Hematopoietic multipotent progenitor cell (in vitro differentiated cells): ENCODE data around the gene AMMECR1. TPM values are rescaled to one million over a fixed set of nuclear protein-coding genes. Genes with fewer than 3 reads are reported as not detected.
"Not testable (repeated sequence)": the region's sequence is repeated elsewhere in the genome, so short reads cannot be mapped to it uniquely, and the experiment has no call there.

Source experiments
- DNase-seq, 3 donors: peaks; one replicate each; pipeline ENCODE4 v3.0.0-alpha.2; 2011 to 2015; ENCODE audit warnings: low read depth in 2 of 3, low spot score in 2 of 3
- total RNA-seq: library from RNA; depleted of rRNA; stranded (reverse); fragments of >200 nt; gene quantifications from one replicate; pipeline ENCODE4 v1.2.3, GENCODE V29; 2012

AMMECR1 gene
- 5.9 TPM for total RNA-seq

DNA sequence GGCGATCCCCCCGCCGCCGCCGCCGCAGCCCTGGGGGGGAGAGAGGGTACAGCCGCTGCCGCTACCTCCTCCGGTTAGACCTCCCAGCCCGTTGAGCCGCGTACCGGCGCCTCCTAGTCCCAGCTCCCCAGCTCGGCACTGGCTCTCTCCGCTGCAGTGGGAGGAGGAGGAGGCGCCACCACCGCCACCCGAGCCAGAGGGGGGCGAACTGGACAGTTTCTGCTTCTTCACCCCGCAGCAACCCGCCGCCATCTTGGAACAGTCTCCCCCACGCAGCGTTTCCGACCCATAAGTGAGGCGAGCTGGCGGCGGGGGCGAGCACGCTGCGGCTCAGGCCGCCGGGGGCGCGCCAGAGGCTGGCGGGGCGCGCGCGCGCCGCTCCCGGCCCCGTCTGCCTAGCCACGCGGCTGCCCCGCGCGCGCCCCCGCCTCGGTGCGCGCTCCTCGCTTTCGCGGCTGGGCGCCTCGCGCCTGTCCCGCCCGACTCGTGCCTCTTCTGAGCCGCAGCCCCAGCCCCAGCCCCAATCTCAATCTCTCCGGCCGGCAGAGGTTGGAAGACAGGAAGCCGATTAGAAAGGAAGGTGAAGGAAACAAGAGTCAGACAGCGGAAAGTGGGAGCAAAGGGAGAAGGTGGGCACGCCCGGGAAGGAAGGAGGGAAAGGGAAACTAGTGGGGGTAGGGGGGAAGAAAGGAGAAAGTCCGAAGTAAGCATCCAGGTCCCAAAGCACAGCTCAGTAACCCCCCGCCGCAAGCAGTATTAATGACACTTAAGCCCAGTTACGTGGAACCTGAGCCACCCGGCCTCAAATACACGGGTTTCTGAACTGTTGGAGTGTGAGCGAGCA lies at the start of gene AMMECR1:
AMMECR1 (minus strand) TSS at position 266 of the 844 bp plus-strand sequence; CDS start at position 252, 14 bp downstream.
- peak; percentile 51 to 88 (median 82) for DNase-seq

- DNase-seq, result no peak
These were observed 45.4 kb upstream of the AMMECR1 start for GRCh38 chrX:110363244-110363643.

DNA sequence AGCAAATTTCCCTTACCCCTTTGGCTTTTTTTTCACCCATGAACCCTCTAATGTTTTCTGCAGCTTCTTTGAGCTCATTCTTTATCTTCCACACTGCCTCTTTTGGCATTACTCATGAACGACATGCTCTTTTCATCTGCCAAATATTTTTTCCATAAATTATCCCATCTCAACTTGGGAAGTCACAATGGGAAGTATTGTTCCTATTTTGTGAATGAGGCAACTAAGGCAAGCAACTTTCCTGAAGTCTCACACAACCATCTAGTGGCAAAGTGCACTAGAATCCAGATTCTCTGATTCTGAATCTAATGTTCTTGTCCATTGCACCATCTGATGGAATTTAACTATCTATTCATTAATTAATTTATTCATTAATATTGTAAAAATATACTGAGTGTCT lies 41.4 kb upstream of the AMMECR1 start:
- DNase-seq, result no peak

DNA sequence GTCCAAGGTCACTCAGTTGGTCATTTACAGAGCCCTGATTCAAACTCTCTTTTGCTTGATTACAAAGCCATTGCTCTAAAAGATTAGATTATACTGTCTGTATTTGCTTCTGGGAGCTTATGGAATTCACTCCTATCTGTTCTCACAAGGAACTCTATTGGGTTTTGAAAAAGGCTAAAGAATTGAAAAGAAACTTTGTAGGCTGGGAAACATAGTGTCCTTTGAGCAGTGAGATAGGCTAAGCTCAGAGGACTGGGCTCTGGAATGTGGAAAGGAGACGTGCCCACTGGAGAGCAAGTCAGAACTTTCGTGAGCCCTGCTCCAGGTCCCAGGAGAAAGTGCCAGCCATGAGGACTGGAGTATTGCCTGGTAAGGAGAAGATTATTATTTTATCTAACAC lies 40.7 kb upstream of the AMMECR1 start, which contains the start of gene RTL9:
RTL9 (plus strand) TSS at position 301 of the 400 bp plus-strand sequence. CDS start 91,770 bp downstream, outside the sequence.
- DNase-seq, result no peak

DNA sequence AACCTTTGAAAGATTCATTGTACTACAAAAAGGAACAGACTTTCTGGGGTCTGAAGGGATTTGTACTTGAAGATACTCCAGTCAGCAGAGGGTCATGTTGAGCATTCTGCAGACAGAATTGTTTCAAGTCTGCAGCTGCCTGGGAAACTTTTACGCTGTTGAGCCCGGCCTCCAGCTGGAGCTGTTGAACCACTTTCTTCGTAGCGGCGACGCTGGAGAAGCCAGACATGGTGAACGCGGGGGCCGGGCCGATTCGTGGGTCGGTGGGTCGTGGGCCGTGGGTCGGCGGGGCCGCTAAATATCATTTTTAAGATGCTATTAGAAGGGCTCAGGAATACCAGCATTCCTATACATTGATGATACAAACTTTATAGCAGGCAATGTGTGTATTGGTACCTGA lies 28.8 kb upstream of the AMMECR1 start:
- no peak for DNase-seq

DNA sequence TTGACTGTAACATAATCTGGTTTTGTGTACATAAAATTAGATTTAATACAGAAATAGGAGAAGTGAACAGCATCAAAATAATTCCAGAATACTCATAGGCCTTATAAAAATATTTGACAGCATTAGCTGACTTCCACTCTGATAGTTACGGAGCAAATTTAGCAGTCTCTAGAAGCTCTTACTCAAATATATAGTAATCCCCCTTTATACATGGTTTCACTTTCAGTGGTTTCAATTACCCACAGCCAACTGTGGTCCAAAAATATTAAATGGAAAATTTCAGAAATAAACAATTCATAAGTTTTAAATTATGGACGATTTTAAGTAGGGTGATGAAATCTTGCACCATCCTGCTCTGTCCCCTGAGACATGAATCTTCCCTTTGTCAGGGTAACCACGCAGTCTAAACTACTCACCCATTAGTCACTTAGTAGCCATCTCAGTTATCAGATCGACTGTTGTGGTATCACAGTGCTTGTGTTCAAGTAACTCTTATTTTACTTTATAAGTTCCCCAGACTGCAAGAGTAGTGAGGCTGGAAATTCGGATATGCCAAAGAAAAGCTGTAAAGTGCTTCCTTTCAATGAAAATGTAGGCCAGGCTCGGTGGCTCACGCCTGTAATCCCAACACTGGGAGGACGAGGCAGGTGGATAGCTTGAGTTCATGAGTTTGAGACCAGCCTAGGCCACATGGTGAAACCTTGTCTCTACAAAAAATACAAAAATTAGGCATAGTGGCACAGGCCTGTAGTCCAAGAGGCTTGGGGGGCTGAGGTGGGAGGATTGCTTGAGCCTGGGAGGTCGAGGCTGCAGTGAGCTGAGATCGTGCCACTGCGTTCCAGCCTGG lies 23.5 kb upstream of the AMMECR1 start:
- no peak for DNase-seq

- no peak for DNase-seq
These were observed 21.1 kb upstream of the AMMECR1 start for GRCh38 chrX:110338935-110339334.

DNA sequence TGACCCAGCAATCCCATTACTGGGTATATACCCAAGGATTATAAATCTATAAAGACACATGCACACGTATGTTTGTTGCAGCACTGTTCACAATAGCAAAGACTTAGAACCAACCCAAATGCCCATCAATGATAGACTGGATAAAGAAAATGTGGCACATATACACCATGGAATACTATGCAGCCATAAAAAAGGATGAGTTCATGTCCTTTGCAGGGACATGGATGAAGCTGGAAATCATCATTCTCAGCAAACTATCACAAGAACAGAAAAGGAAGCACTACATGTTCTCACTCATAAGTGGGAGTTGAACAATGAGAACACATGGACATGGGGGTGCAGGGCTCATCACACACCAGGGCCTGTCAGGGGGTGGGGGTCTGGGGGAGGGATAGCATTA lies 15.6 kb upstream of the AMMECR1 start:
- DNase-seq, result not testable (repeated sequence)

DNA sequence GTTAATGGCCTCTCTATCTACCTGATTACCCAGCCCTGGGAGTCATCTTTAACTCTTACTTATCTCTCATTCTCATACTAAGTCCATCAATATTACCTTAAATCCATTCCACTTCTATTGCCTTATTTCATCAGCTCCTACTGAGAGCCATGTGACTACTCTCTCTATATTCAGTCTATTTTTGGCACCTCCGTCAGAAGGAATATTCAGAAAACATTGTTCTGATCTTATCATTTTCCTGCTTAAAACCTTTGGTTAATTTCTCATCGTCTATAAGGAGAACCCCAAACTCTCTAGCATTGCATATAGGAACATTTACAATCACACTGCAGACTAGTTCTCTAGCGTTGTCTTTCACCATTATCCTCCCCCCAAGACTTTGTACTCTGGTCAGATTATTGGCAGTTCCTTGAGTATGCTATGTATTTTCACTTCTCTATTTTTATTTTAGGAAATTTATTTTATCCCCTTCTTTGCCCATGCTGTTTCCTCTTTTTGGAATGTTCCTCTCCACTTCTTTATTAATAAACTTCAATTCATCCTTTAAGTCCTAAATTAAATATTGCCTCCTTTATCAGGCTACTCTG lies 13.7 kb upstream of the AMMECR1 start:
- DNase-seq, result no peak

DNA sequence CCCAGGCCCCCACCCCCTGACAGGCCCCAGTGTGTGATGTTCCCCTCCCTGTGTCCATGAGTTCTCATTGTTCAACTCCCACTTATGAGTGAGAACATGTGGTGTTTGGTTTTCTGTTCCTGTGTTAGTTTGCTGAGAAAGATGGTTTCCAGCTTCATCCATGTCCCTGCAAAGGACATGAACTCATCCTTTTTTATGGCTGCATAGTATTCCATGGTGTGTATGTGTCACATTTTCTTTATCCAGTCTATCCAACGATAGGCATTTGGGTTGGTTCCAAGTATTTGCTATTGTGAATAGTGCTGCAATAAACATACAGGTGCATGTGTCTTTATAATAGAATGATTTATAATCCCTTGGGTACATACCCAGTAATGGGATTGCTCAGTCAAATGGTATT lies 10.7 kb upstream of the AMMECR1 start:
- DNase-seq, result not testable (repeated sequence)

- no peak for DNase-seq
These were observed 9.5 kb upstream of the AMMECR1 start for GRCh38 chrX:110327336-110327735.

DNA sequence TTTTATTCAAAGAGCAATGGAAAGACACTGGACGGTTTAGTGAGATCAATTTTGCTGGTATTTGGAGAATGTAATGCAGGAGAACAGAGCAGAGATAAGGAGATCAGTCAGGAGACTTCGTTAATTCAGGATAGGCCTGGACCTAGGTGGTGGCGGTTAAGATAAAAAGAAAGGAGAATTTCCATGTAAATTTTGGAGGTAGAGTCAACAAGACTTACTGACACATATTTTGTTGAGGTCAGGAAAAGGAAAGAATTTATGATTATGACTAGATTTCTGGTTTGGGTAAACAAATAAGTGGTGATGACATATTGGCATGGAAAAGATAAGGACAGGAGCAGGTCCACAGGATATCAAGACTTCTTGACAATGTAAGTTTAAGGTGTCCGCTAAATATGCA lies 8.8 kb upstream of the AMMECR1 start:
- no peak for DNase-seq

DNA sequence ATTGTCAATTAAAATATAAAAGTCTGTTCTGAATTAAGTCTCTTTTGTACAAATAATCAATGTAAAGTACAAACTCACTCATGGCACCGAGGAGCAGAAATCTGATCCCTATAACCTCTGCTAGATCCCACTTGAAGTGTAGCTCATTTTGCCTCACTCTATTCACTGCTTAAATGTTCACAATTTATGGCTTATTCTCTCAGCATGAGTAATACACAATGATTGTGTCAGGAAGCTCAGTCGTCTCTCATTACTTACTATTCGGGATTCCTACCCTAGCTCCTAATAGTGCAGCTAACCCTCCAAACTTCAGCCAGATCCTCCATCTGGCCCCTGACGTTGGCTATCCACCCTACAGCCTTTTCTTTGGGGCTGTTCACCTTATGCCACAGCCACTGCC lies 4.7 kb upstream of the AMMECR1 start:
- DNase-seq, result no peak

- peak in 1 of 3 donors; percentile 14 for DNase-seq
These were observed 3.8 kb upstream of the AMMECR1 start for GRCh38 chrX:110321670-110322069.

DNA sequence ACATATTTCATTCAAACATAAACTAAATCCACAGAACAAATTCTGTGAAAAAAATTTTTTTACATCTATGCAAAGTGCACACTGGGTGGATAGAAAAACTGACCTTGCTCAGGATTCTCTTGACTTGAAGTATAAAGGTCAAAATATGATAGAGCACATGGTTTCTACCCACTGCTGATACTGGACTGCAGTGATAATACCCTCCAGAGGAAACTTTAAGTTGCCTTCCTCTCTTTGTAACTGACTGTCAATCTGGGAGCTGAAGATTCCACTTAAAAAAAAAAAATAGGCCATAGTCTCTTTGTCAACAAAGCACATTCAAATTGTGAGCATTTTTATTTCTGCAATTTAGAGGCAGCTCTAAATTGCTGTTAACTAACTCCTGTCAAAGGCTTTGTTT lies 3.2 kb upstream of the AMMECR1 start:
- no peak for DNase-seq

GRCh38 chrX:110320381-110320987 lies 2.6 kb upstream of the AMMECR1 start:
- DNase-seq, result no peak

DNA sequence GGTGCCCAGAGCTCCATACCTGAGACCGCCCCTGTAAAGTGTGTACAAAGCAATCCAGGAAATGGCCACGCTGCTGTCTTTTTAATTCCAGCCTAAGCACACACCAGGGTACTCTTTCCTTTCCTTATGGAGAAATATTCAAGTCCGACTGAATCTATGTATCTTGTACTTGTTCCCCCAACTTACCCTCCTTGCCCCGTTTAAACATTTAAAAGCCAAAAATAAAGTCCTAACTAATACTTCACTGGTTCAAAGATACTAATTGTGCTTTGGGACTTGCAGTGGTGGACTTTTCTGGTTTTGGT lies 731 bp upstream of the AMMECR1 start:
- no peak for DNase-seq

- peak; percentile 5 to 24 (median 14) for DNase-seq
These were observed 645 bp downstream of the AMMECR1 start for GRCh38 chrX:110317061-110317819.

- DNase-seq, result no peak
These were observed 1.4 kb downstream of the AMMECR1 start for GRCh38 chrX:110316351-110317060.

DNA sequence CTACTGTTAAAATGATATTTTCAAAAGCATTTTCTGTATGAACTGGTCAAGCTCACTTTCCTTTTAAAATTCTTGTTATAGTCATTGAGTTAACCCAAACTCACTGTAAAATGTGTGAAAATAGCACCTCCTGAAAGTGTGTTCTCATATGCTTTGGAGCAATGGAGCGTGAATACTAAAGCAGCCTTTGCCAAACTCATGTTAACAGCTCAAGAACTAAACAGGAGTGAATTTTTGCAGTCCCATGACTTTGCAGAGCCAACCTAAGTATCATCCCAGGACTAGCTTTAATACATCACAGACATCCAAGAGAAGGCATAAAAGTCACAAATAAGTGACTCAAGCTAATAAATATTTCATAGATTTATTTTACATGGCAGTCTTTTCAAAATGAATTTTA lies 2.3 kb downstream of the AMMECR1 start:
- no peak for DNase-seq
